A549 (cell line): ENCODE data around the gene ANKRD34A.

ENCODE experiments used
- CBX2 ChIP-seq: fragments of 200-600 bp; sonication (generic); IDR thresholded peaks from 2 replicates; pipeline ENCODE4 v1.6.1; 2016; ENCODE audit warnings: low read depth, mild to moderate bottlenecking, borderline replicate concordance
- CEBPB ChIP-seq, 2 experiments: fragments of >200 bp in 1 of 2; sonication (Bioruptor Twin) in 1 of 2; formaldehyde crosslinking in 1 of 2; IDR thresholded peaks; 2 replicates each; pipeline ENCODE4 v1.6.1; 2012 to 2016
- CHD2 ChIP-seq: fragments of 150-350 bp; IDR thresholded peaks from 2 replicates; pipeline ENCODE4 v1.6.1; 2014; ENCODE audit warnings: low read length; ENCODE audit not compliant: partially characterized antibody
- CTCF ChIP-seq: fragments of >200 bp; sonication (Bioruptor Twin); formaldehyde crosslinking; IDR thresholded peaks from 3 replicates; pipeline ENCODE4 v1.5.1; 2016
- EP300 ChIP-seq, 2 experiments: fragments of >200 bp; sonication (Bioruptor Twin); formaldehyde crosslinking; IDR thresholded peaks; 2 replicates in 1 of 2; 3 replicates in 1 of 2; pipeline ENCODE4 v1.6.1; 2016 to 2017
- JUN ChIP-seq, 2 experiments: fragments of >200 bp; sonication (Bioruptor Twin); formaldehyde crosslinking; IDR thresholded peaks; 2 replicates in 1 of 2; 3 replicates in 1 of 2; pipeline ENCODE4 v1.6.1; 2016 to 2017
- MAX ChIP-seq: IDR thresholded peaks from 2 replicates; pipeline ENCODE4 v1.6.1; 2012
- NFE2L2 ChIP-seq: fragments of 150-350 bp; conservative IDR thresholded peaks from 2 replicates; pipeline ENCODE4 v1.6.1; 2014; ENCODE audit warnings: low read length
- TP53 ChIP-seq: fragments of 250-450 bp; sonication (Bioruptor Pico); IDR thresholded peaks from 2 replicates; pipeline ENCODE4 v1.5.0; 2021; ENCODE audit warnings: mild to moderate bottlenecking, moderate library complexity

- TF ChIP-seq CEBPB (IDR thresholded peaks at IDR 0.05) (no peak), CHD2 (no peak), EP300 (IDR thresholded peaks at IDR 0.05) (no peak), MAX (no peak), CTCF (no peak), CBX2 (no peak), TP53 (CRISPR knock-in tag) (no peak), NFE2L2 (no peak), JUN (IDR thresholded peaks at IDR 0.05) (no peak)
These were observed 5.6 kb downstream of the ANKRD34A start for GRCh38 chr1:145958734-145959133.
